Measurements from ENCODE around the gene ENO1.

Gene ENO1

DNA sequence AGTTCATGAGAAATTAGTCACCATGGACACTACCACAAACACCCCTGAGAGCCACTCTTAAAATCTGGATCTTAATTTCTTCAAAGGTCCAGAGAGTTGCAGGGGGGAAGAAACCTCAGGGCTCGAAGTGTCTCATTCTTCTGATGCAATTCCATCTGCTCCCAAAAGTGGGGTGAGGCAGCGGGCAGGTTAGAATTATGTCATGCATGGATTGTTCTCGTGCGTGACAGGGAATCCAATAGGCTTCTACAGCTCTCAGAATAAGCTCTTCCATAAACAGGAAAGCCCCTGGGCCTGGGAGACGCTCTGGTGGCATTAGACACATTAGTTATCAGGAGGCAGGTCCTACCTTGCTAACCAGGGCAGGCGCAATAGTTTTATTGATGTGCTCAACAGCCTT is 8.4 kb downstream of the ENO1 start:
- no peak for DNase-seq

DNA sequence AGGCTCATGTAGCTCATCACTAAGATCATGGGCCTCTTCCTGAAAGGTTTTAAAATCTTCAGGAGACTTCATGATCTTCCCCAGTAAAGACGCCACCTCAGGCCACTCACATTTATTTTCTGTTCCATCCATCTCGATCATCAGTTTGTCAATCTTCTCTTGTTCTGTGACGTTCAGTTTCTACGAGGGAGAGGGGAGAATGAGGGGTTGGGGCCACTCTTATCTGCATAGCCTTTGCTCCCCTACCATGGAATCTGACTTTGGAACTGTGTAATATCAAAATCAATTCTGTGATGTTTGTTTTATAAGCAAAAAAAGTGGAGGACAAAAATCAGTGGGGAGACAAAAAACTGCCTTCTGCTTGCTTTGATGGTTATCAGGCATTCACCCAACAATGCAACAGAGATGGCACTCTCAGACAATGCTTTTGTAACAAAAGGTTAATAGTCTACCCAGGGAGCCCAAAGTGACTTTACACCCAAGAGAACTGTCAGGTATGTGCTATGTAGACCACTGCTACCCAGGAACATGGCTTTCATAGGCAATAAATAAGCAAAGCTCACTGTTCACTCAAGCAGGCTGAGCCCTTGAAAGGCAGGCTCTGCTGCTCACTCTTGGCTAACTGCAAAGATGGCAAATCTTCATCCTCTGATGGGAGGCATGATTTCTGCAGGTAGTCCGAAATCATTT is 10.5 kb downstream of the ENO1 start:
- no peak for DNase-seq

GRCh38 chr1:8866792-8867415 is 11.6 kb downstream of the ENO1 start:
- no peak for DNase-seq

DNA sequence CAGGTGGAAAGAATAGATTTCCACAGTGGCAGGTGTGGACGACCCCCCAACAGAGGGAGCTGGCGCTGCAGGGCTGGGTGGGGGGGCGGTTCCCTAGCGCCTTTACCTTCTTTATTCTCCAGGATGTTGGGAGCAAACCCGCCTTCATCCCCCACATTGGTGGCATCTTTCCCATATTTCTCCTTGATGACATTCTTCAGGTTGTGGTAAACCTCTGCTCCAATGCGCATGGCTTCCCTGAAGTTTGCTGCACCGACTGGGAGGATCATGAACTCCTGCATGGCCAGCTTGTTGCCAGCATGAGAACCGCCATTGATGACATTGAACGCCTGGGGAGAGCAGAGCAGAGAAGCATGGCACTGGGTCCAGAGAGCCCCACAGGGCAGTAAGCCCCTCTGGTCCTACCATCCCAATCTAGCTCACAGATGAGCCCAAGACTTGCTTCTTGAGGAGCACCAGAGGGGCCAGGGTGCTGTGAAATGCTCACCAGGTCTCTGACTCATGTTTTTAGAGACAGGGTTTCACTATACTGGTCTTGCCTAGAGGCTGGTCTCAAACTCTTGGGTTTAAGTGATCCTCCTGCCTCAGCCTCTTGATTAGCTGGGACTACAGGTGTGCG is 12.2 kb downstream of the ENO1 start:
- DNase-seq, result no peak

- DNase-seq, result no peak
Measured at GRCh38 chr1:8864713-8865344, 13.7 kb downstream of the ENO1 start.

DNA sequence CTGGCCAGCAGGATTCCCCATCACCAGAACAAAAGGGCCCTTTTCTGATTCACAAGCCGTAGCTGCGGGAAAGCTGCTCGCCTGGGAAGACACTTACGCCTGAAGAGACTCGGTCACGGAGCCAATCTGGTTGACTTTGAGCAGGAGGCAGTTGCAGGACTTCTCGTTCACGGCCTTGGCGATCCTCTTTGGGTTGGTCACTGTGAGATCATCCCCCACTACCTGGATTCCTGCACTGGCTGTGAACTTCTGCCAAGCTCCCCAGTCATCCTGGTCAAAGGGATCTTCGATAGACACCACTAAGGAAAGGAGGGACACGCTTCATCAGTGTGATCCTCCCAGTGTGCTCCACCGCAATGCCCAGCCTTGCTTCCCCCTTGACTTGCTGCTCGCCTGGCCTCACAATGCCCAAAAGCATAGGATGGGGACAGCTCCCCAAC is 14.7 kb downstream of the ENO1 start:
- no peak for DNase-seq

- no peak for DNase-seq
Measured at GRCh38 chr1:8863138-8863537, 15.3 kb downstream of the ENO1 start.

- DNase-seq, result no peak
Measured at GRCh38 chr1:8862528-8862927, 16.0 kb downstream of the ENO1 start.

DNA sequence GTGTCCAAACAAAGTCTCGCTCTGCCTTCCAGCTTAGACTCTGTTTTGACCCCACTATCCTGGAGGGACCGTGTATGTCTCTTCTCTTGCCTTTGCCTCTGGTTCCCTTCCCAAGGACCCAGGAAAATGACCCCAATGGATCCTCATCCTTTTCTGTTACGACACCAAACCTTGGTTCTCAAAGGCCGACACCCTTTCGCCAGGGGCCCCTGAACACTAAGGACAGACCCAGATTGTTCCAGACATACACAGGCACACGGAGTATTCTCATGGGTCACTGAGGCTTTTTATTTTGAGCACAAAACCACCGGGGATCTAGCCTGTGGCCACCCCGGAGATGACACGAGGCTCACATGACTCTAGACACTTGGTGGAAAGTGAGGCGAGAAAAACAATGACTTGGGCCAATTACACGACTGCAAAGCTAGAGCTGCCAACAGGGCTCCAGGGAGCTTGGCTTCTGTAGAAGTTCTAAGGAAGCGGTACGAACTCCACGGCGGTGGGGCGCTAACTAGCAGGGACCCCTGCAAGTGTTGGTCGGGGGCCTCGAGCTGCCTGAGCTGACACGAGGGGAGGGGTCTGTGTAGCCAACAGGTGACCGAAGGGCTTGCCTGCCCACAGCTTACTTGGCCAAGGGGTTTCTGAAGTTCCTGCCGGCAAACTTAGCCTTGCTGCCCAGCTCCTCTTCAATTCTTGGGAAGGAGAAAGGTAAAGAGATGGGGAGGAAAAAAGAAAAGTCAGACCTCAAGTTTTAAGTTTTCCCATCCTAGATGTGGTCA is 17.6 kb downstream of the ENO1 start:
- DNase-seq, result peak; percentile 17

GRCh38 chr1:8858888-8859706 is 19.4 kb downstream of the ENO1 start:
- peak; percentile 52 for DNase-seq

DNA sequence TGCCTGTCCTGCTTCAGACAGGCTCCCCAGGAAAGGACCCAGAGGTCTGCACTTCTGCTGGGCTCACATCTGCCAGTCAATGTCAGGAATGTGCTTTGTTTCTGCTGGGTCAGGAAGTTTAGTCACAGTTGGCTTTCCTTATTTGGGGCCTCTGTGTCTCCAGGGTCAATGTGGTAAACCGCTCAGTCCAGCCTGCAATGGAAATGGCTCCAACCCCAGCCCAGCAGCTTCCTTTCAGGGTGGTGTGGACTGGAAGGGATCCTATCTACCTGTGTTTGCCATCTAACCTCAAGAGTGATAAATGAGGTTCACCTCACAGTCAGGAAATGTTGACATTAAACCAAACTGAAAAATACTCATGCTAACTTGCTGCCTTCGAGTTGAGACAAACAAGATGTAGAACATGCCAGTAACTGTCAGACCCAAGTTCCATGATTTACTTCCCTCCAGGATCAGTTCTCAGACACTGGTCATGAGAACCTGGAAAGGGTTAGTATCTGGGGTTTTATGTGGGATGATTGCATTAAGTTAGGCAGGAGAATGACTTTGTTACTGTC is 20.3 kb downstream of the ENO1 start:
- DNase-seq, result peak; percentile 87

GRCh38 chr1:8856689-8857412 is 21.6 kb downstream of the ENO1 start:
- no peak for DNase-seq

DNA sequence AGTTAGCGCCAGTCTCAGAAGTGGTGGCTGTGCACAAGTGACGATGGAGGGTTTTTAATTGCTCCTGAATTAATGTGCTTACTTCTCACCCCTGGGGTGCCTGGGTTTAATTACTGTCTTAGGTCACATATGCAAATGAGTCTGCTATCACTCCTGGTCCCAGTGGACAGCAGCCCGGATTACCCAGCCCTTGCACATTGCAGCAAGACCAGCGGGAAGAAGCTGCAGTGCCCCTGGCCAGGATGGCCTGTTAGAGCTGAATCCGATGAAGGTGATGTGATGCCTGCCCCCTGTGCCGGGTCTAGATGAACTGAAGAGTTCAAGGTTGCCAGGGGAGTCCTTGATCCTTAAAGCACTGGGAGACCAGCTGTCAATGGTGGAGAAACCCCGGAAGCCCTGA is 24.2 kb downstream of the ENO1 start:
- no peak for DNase-seq

GRCh38 chr1:8851060-8851459 is 27.4 kb downstream of the ENO1 start:
- DNase-seq, result no peak

DNA sequence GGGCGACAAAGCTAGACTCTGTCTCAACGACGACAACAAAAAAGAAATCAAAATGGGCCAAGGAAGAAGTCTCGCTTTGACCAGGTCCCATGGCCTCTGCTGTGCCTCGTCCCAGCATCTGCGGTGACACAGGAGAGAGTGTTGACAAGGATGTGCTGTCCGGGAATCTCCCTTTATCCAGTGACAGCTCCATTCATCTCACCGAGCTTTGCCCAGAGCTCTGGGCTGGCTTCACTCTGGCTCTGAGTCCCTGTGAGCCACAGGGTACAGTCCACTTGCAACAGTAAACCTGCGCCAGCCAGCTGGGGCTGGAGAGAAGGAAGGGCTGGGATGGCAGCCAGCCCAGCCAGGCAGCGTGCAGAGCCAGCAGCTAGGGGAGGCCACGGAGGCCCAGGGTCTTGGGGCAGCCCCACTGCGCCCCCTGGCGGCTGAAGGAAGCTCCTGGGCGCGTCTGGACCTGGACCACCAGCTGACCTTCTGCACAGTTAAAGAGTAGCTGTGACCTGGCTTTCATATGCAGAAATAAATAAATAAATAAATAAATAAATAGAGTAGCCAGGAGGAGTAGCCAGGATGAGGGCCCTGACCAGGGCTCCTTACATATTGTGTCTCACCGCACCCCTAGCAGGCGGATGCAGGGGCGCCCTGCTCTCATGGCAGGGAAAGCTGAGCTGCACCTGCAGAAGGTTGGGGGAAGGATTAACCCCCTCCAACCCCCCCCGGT is 29.7 kb downstream of the ENO1 start:
- peak; percentile 56 for DNase-seq

DNA sequence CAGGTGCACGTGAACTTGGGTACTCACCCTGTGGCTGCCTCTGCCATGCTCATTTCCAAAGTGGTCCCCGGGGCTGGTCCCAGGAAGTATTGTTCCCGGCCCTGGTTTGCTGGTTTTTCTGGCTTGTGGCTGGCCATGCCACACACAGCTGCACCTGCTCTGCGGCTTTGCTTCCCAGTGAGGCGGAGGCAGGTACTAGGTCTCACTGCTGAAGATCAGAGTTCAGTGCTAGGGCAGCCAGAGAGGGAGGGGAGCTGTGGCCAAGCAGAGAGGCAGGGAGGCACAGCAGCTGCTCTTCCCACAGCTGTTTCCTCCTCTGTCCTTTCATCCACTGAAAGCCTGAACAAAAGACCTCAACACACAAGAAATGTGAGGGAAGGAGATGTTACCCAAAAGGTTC is 30.5 kb downstream of the ENO1 start:
- DNase-seq, result no peak

- no peak for DNase-seq
Measured at GRCh38 chr1:8846263-8846662, 32.2 kb downstream of the ENO1 start.

GRCh38 chr1:8845104-8846097 is 33.1 kb downstream of the ENO1 start:
- no peak for DNase-seq

DNA sequence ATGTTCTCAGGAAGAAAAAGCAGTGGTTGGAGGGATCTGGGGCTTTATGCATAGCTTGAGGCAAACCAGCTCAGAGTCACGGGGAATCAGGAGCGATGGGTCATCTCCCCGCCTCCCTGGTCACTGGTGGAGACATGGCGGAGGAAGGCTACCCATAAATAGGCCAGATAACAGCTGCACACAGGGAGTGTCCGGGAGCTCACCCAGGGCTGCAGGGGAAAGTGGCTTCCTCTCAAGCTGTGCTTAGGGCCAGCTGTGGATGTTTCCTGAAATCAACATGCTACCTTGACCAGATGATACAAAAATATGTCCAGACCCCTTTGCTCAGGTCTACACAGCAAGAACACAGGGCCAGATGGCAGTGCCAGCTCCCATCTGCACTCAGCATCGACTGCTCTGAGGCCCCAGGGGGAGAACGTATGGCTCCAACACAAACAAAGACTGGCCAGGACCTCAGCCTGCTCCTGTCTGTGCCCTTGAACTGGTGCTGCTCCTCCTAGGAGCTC is 33.9 kb downstream of the ENO1 start:
- no peak for DNase-seq
